GM21515 (cell line): ENCODE results near the gene ZNF552.

Experiments
- ATAC-seq: cut with Tn5 transposase; IDR thresholded peaks from one replicate; pipeline ENCODE4 v1.9.1; 2021; ENCODE audit not compliant: unreplicated experiment

ZNF552 gene

DNA sequence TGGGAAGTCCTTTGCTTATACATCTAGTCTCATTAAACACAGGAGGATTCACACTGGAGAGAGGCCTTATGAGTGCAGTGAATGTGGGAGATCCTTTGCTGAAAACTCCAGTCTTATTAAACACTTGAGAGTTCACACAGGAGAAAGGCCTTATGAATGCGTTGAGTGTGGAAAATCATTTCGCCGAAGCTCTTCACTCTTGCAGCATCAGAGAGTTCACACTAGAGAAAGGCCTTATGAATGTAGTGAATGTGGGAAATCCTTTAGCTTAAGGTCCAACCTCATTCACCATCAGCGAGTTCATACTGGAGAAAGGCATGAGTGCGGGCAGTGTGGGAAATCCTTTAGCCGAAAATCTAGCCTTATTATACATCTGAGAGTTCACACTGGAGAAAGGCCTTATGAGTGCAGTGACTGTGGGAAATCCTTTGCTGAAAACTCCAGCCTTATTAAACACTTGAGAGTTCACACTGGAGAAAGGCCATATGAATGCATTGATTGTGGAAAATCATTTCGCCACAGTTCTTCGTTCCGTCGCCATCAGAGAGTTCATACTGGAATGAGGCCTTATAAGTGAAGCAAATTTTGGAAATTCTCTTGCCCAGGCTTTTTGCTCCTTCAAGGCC is 35.4 kb downstream of the ZNF552 start:
- ATAC-seq = no peak

GRCh38 chr19:57778336-57778735 is 36.4 kb downstream of the ZNF552 start:
- ATAC-seq = no peak

GRCh38 chr19:57776764-57777296 is 37.9 kb downstream of the ZNF552 start:
- ATAC-seq = no peak

DNA sequence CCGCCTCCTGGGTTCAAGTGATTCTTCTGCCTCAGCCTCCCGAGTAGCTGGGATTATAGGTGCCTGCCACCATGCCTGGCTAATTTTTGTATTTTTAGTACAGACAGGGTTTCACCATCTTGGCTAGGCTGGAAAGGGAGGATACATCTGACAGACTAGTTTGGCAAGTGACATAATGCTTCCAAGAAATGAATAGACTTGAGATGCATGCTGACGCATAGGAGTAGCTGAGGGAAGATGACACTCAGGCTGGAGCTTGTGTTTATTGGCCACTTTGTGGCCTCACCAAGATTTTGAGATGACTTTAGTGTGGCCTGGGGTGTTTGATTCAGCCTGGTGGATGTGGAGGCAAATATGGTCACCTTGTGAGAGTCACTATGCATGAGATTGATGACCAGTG is 41.2 kb downstream of the ZNF552 start:
- ATAC-seq = no peak

- ATAC-seq = no peak
These were observed 43.3 kb downstream of the ZNF552 start for GRCh38 chr19:57771417-57771816.

GRCh38 chr19:57769345-57770131 is 45.2 kb downstream of the ZNF552 start, which contains the start of gene ZNF586:
Gene ZNF586, plus strand, starts transcription at chr19:57769676. Its CDS starts 167 bp downstream, at chr19:57769843.
- peak; percentile 95 for ATAC-seq

DNA sequence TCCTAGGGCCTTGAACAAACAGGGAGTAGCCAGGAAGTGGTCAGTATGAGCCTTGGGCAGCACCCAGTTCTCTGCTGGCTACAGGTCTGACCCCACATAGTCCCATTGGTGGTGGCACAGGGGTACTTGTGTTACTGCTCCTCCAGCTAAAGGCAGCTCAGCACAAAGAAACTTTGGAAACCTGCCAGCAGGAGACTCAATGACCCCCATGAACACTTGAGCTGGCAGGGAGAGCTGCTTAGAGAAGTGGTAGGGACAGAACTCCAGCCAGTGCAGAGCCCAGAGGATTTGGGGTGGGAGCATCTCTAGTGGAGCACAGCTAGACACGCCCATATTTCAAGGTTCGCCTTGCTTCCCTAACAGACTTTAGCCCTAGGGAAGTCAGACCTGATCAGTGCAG is 55.6 kb downstream of the ZNF552 start:
- no peak for ATAC-seq

- ATAC-seq = no peak
These were observed 56.8 kb downstream of the ZNF552 start for GRCh38 chr19:57757941-57758340.
